Neutrophil (primary cell): ENCODE measurements around the gene OSBPL8.
A peak's percentile ranks its signal among the peaks of the same experiment; 100 is the strongest.

Experiments
- H3K27ac ChIP-seq: fragments of 200-600 bp; sonication (generic); 2 replicates; pipeline ENCODE4 v1.5.1; 2016; ENCODE audit warnings: mild to moderate bottlenecking, moderate library complexity
- H3K27me3 ChIP-seq: fragments of 200-600 bp; sonication (generic); 2 replicates; pipeline ENCODE4 v1.6.0; 2016; ENCODE audit warnings: mild to moderate bottlenecking
- H3K36me3 ChIP-seq: fragments of 200-600 bp; sonication (generic); 2 replicates; pipeline ENCODE4 v1.5.1; 2017
- H3K4me1 ChIP-seq, 2 experiments: fragments of 200-600 bp in 1 of 2; sonication (generic) in 1 of 2; 1 replicate in 1 of 2; 2 replicates in 1 of 2; pipeline versions ENCODE4 v1.5.1 to v1.6.1; 2013 to 2016; ENCODE audit warnings: low read depth in 1 of 2, low read length in 1 of 2, mild to moderate bottlenecking in 1 of 2, moderate library complexity in 1 of 2; ENCODE audit not compliant: control insufficient read depth in 1 of 2, insufficient read depth in 1 of 2
- H3K4me3 ChIP-seq, 2 experiments: fragments of 200-600 bp in 1 of 2; sonication (generic) in 1 of 2; 1 replicate in 1 of 2; 2 replicates in 1 of 2; pipeline ENCODE4 v1.5.1; 2013 to 2016; ENCODE audit warnings: low read depth in 1 of 2, low read length in 1 of 2, mild to moderate bottlenecking in 1 of 2, moderate library complexity in 1 of 2
- H3K9me3 ChIP-seq: fragments of 200-600 bp; sonication (generic); 2 replicates; pipeline ENCODE4 v1.5.1; 2016
- CTCF ChIP-seq: fragments of 200-600 bp; sonication (generic); IDR thresholded peaks from 2 replicates; pipeline ENCODE4 v1.5.1; 2016; ENCODE audit warnings: antibody characterized with exemption

OSBPL8 gene

GRCh38 chr12:76533331-76533730 lies 26.2 kb downstream of the OSBPL8 start:
- Histone ChIP-seq H3K4me3 (no peak overlapping the region), H3K27ac (no peak overlapping the region), H3K9me3 (no peaks in the 10 kb centered on the region), H3K27me3 (no peaks in the 10 kb centered on the region), H3K36me3 (no peaks in the 10 kb centered on the region), H3K4me1 (peaks cover 21 to 32% of the 10 kb centered on the region in 2 experiments)
- no peak for TF ChIP-seq CTCF

- Histone ChIP-seq H3K36me3 (peaks cover 5% of the 10 kb centered on the region), H3K4me3 (no peak overlapping the region), H3K4me1 (peaks cover 21 to 38% of the 10 kb centered on the region in 2 experiments), H3K9me3 (no peaks in the 10 kb centered on the region), H3K27ac (no peak overlapping the region), H3K27me3 (no peaks in the 10 kb centered on the region)
- no peak for TF ChIP-seq CTCF
Measured at GRCh38 chr12:76532520-76532919, 27.1 kb downstream of the OSBPL8 start.

- Histone ChIP-seq H3K27me3 (no peaks in the 10 kb centered on the region), H3K9me3 (no peaks in the 10 kb centered on the region), H3K4me3 (no peak overlapping the region), H3K27ac (peak overlapping the region; percentile 41), H3K36me3 (peaks cover 5% of the 10 kb centered on the region), H3K4me1 (peaks cover 21 to 38% of the 10 kb centered on the region in 2 experiments)
- TF ChIP-seq CTCF, result no peak
Measured at GRCh38 chr12:76531056-76531455, 28.5 kb downstream of the OSBPL8 start.

- peak overlapping the region; percentile 41 for H3K27ac ChIP-seq
- peaks cover 21 to 38% of the 10 kb centered on the region in 2 experiments for H3K4me1 ChIP-seq
- no peaks in the 10 kb centered on the region for H3K27me3 ChIP-seq
- no peak for TF ChIP-seq CTCF
- no peaks in the 10 kb centered on the region for H3K9me3 ChIP-seq
- H3K4me3 ChIP-seq, result no peak overlapping the region
- H3K36me3 ChIP-seq, result peaks cover 5% of the 10 kb centered on the region
Measured at GRCh38 chr12:76530516-76530915, 29.1 kb downstream of the OSBPL8 start.

- peaks cover 5% of the 10 kb centered on the region for H3K36me3 ChIP-seq
- no peak overlapping the region for H3K4me3 ChIP-seq
- no peaks in the 10 kb centered on the region for H3K9me3 ChIP-seq
- TF ChIP-seq CTCF, result no peak
- H3K4me1 ChIP-seq, result peaks cover 17 to 35% of the 10 kb centered on the region in 2 experiments
- peak overlapping the region; percentile 64 for H3K27ac ChIP-seq
- H3K27me3 ChIP-seq, result no peaks in the 10 kb centered on the region
Measured at GRCh38 chr12:76529226-76529918, 30.2 kb downstream of the OSBPL8 start.
